SHP77 (cell line): ENCODE data around the gene ZKSCAN1.
"Not testable (repeated sequence)": the region's sequence is repeated elsewhere in the genome, so short reads cannot be mapped to it uniquely, and the experiment has no call there.

Experiments used
- DNase-seq, 2 experiments: peaks; one replicate each; lab custom pipeline; 2025; lab: John Stamatoyannopoulos, UW

Gene ZKSCAN1

GRCh38 chr7:100015232-100016214, at the start of gene ZKSCAN1:
Gene ZKSCAN1 (plus strand): TSS chr7:100015596. CDS start chr7:100023507, 7,911 bp downstream.
- DNase-seq, result peak; percentile 85 to 90

- no peak for DNase-seq
These were observed 46.1 kb upstream of the ZKSCAN1 start for GRCh38 chr7:99969298-99969697.

- DNase-seq, result not testable (repeated sequence)
These were observed 45.6 kb upstream of the ZKSCAN1 start for GRCh38 chr7:99969813-99970212.

- no peak for DNase-seq
These were observed 44.2 kb upstream of the ZKSCAN1 start for GRCh38 chr7:99971242-99971641.

GRCh38 chr7:99973817-99974216, 41.6 kb upstream of the ZKSCAN1 start:
- not testable (repeated sequence) for DNase-seq

GRCh38 chr7:99974681-99975080, 40.7 kb upstream of the ZKSCAN1 start:
- DNase-seq, result no peak

- DNase-seq, result no peak
These were observed 39.4 kb upstream of the ZKSCAN1 start, which contains the start of gene AZGP1 for GRCh38 chr7:99975782-99976521. Gene AZGP1 (minus strand): TSS chr7:99976031. CDS start chr7:99976020, 11 bp downstream.

GRCh38 chr7:99976626-99977025, 38.8 kb upstream of the ZKSCAN1 start:
- no peak for DNase-seq

- peak in 1 of 2 experiments; percentile 24 for DNase-seq
These were observed 35.6 kb upstream of the ZKSCAN1 start for GRCh38 chr7:99979814-99980225.

- not testable (repeated sequence) for DNase-seq
These were observed 34.9 kb upstream of the ZKSCAN1 start for GRCh38 chr7:99980448-99980872.

GRCh38 chr7:99981066-99981465, 34.3 kb upstream of the ZKSCAN1 start:
- DNase-seq, result not testable (repeated sequence)

- no peak for DNase-seq
These were observed 30.8 kb upstream of the ZKSCAN1 start for GRCh38 chr7:99984593-99984992.

- DNase-seq, result not testable (repeated sequence)
These were observed 28.1 kb upstream of the ZKSCAN1 start for GRCh38 chr7:99987306-99987705.

- DNase-seq, result no peak
These were observed 27.6 kb upstream of the ZKSCAN1 start for GRCh38 chr7:99987846-99988245.

GRCh38 chr7:99990460-99990852, 24.9 kb upstream of the ZKSCAN1 start:
- no peak for DNase-seq

- not testable (repeated sequence) for DNase-seq
These were observed 23.9 kb upstream of the ZKSCAN1 start for GRCh38 chr7:99991543-99991942.

GRCh38 chr7:99992330-99993038, 22.9 kb upstream of the ZKSCAN1 start:
- no peak for DNase-seq

GRCh38 chr7:99994819-99995218, 20.6 kb upstream of the ZKSCAN1 start:
- DNase-seq, result no peak

- DNase-seq, result no peak
These were observed 18.4 kb upstream of the ZKSCAN1 start for GRCh38 chr7:99996755-99997544.

- no peak for DNase-seq
These were observed 17.8 kb upstream of the ZKSCAN1 start for GRCh38 chr7:99997545-99998137.

GRCh38 chr7:100000239-100000638, 15.2 kb upstream of the ZKSCAN1 start:
- no peak for DNase-seq
